B cell (primary cell): ENCODE results near the gene HOXA4.

Source experiments
- CTCF ChIP-seq: fragments of 200-600 bp; IDR thresholded peaks from one replicate; pipeline ENCODE4 v1.8.0; 2022; ENCODE audit warnings: antibody characterized with exemption, mild to moderate bottlenecking
- EZH2 ChIP-seq: IDR thresholded peaks from 2 replicates; pipeline ENCODE4 v1.6.1; 2012; ENCODE audit warnings: borderline replicate concordance, low read depth, mild to moderate bottlenecking, moderate library complexity, low read length; ENCODE audit not compliant: insufficient read depth, poor library complexity, severe bottlenecking

GRCh38 chr7:27162561-27163287 is 32.2 kb upstream of the HOXA4 start:
- TF ChIP-seq CTCF, result no peak
- TF ChIP-seq EZH2, result no peak
